H9 (cell line): ENCODE data around the gene HDLBP. TPM values are rescaled to one million over a fixed set of nuclear protein-coding genes. Genes with fewer than 3 reads are reported as not detected.
A peak's percentile ranks its signal among the peaks of the same experiment; 100 is the strongest.

Experiments used
- DNase-seq: peaks from one replicate; pipeline ENCODE4 v3.0.0-alpha.2; 2017
- H2AFZ ChIP-seq: one replicate; pipeline ENCODE4 v1.6.1; 2013; ENCODE audit warnings: mild to moderate bottlenecking, low read length, control low read depth, moderate library complexity
- H2AK5ac ChIP-seq: 2 replicates; pipeline ENCODE4 v1.6.1; 2013; ENCODE audit warnings: low read length, control low read depth, mixed read lengths; ENCODE audit not compliant: insufficient read length
- H2BK120ac ChIP-seq: one replicate; pipeline ENCODE4 v1.6.1; 2013; ENCODE audit warnings: low read depth, mild to moderate bottlenecking, low read length, control low read depth, inconsistent platforms; ENCODE audit not compliant: poor library complexity, severe bottlenecking
- H2BK12ac ChIP-seq: 2 replicates; pipeline ENCODE4 v1.6.1; 2013; ENCODE audit warnings: low read length, control low read depth, mixed read lengths, low read depth; ENCODE audit not compliant: insufficient read length
- H2BK15ac ChIP-seq: 2 replicates; pipeline ENCODE4 v1.6.1; 2013; ENCODE audit warnings: low read depth, low read length, control low read depth
- H2BK20ac ChIP-seq: one replicate; pipeline ENCODE4 v1.6.1; 2013; ENCODE audit warnings: low read depth, mild to moderate bottlenecking, low read length, control low read depth, inconsistent platforms; ENCODE audit not compliant: poor library complexity, severe bottlenecking
- H2BK5ac ChIP-seq: 2 replicates; pipeline ENCODE4 v1.6.1; 2013; ENCODE audit warnings: low read length, control low read depth, mixed read lengths; ENCODE audit not compliant: insufficient read length
- H3K14ac ChIP-seq: 2 replicates; pipeline ENCODE4 v1.6.1; 2013; ENCODE audit warnings: low read length, control low read depth; ENCODE audit not compliant: insufficient read depth
- H3K18ac ChIP-seq: 2 replicates; pipeline ENCODE4 v1.6.1; 2013; ENCODE audit warnings: low read depth, mild to moderate bottlenecking, mixed read lengths, low read length, control low read depth; ENCODE audit not compliant: insufficient read length
- H3K23ac ChIP-seq: 2 replicates; pipeline ENCODE4 v1.6.1; 2013; ENCODE audit warnings: low read length, control low read depth, mixed read lengths, low read depth; ENCODE audit not compliant: insufficient read length
- H3K23me2 ChIP-seq: 2 replicates; pipeline ENCODE4 v1.6.1; 2013; ENCODE audit warnings: low read depth, mild to moderate bottlenecking, mixed read lengths, low read length, control low read depth; ENCODE audit not compliant: insufficient read length, poor library complexity, severe bottlenecking
- H3K27ac ChIP-seq: 2 replicates; pipeline ENCODE4 v1.5.1; 2013; ENCODE audit warnings: low read length, control low read depth, mixed read lengths, low read depth; ENCODE audit not compliant: insufficient read length
- H3K27me3 ChIP-seq: 2 replicates; pipeline ENCODE4 v1.6.1; 2013; ENCODE audit warnings: low read length, control low read depth, inconsistent platforms; ENCODE audit not compliant: insufficient read depth
- H3K4ac ChIP-seq: 2 replicates; pipeline ENCODE4 v1.6.1; 2013; ENCODE audit warnings: low read depth, mild to moderate bottlenecking, control low read depth, inconsistent platforms, low read length, moderate library complexity
- H3K4me1 ChIP-seq: 2 replicates; pipeline ENCODE4 v1.6.1; 2013; ENCODE audit warnings: low read length, control low read depth, inconsistent platforms; ENCODE audit not compliant: insufficient read depth
- H3K4me2 ChIP-seq: 2 replicates; pipeline ENCODE4 v1.6.1; 2013; ENCODE audit warnings: low read length, control low read depth, mixed read lengths; ENCODE audit not compliant: insufficient read length, insufficient read depth
- H3K56ac ChIP-seq: 2 replicates; pipeline ENCODE4 v1.6.1; 2013; ENCODE audit warnings: low read depth, mild to moderate bottlenecking, mixed read lengths, low read length, control low read depth; ENCODE audit not compliant: insufficient read length
- H3K79me1 ChIP-seq: 2 replicates; pipeline ENCODE4 v1.6.1; 2013; ENCODE audit warnings: low read depth, mild to moderate bottlenecking, moderate library complexity, low read length, control low read depth, inconsistent platforms; ENCODE audit not compliant: insufficient read depth, poor library complexity, severe bottlenecking
- H3K79me2 ChIP-seq: 2 replicates; pipeline ENCODE4 v1.6.1; 2013; ENCODE audit warnings: low read length, control low read depth, inconsistent platforms; ENCODE audit not compliant: insufficient read depth
- H3K9ac ChIP-seq: 2 replicates; pipeline ENCODE4 v1.6.1; 2013; ENCODE audit warnings: low read length, control low read depth, mixed read lengths; ENCODE audit not compliant: insufficient read length; ENCODE audit errors: extremely low read depth
- H3K9me3 ChIP-seq: one replicate; pipeline ENCODE4 v1.6.1; 2013; ENCODE audit warnings: low read depth, low read length, inconsistent platforms; ENCODE audit not compliant: control insufficient read depth
- H3T11ph ChIP-seq: one replicate; pipeline ENCODE4 v1.6.1; 2013; ENCODE audit warnings: mild to moderate bottlenecking, low read length, control low read depth, inconsistent platforms
- H4K20me1 ChIP-seq: one replicate; pipeline ENCODE4 v1.6.1; 2013; ENCODE audit not compliant: control insufficient read depth, insufficient read length, insufficient read depth
- H4K5ac ChIP-seq: 2 replicates; pipeline ENCODE4 v1.6.1; 2013; ENCODE audit warnings: low read depth, mild to moderate bottlenecking, mixed read lengths, low read length, control low read depth; ENCODE audit not compliant: insufficient read length
- H4K8ac ChIP-seq: replicated peaks from 2 replicates; pipeline ENCODE4 v1.6.1; 2013; ENCODE audit warnings: low read length, control low read depth, mixed read lengths, low read depth; ENCODE audit not compliant: insufficient read length
- H4K91ac ChIP-seq: 2 replicates; pipeline ENCODE4 v1.6.1; 2013; ENCODE audit warnings: low read depth, mild to moderate bottlenecking, moderate library complexity, mixed read lengths, low read length, control low read depth; ENCODE audit not compliant: insufficient read length
- H3K27ac Mint-ChIP-seq, 3 experiments: 2 replicates in 2 of 3; 3 replicates in 1 of 3; pipeline ENCODE4 v1.8.0; 2020 to 2021; ENCODE audit warnings: mixed read lengths in 3 of 3, mild to moderate bottlenecking in 1 of 3, moderate library complexity in 1 of 3
- H3K27me3 Mint-ChIP-seq: 2 replicates; pipeline ENCODE4 v1.8.0; 2021; ENCODE audit warnings: low read depth, mild to moderate bottlenecking, moderate library complexity, mixed read lengths
- H3K36me3 Mint-ChIP-seq, 3 experiments: 2 replicates in 2 of 3; 3 replicates in 1 of 3; pipeline ENCODE4 v1.8.0; 2020 to 2021; ENCODE audit warnings: low read depth in 3 of 3, mixed read lengths in 3 of 3; ENCODE audit not compliant: insufficient read depth in 1 of 3
- H3K4me1 Mint-ChIP-seq, 2 experiments: 2 replicates each; pipeline ENCODE4 v1.8.0; 2020; ENCODE audit warnings: mixed read lengths in 2 of 2
- H3K4me3 Mint-ChIP-seq, 2 experiments: 2 replicates in 1 of 2; 3 replicates in 1 of 2; pipeline ENCODE4 v1.8.0; 2020 to 2021; ENCODE audit warnings: mild to moderate bottlenecking in 2 of 2, mixed read lengths in 2 of 2, moderate library complexity in 1 of 2
- H3K9me3 Mint-ChIP-seq, 2 experiments: 2 replicates in 1 of 2; 3 replicates in 1 of 2; pipeline ENCODE4 v1.8.0; 2020; ENCODE audit warnings: mild to moderate bottlenecking in 2 of 2, mixed read lengths in 2 of 2, moderate library complexity in 1 of 2
- WGBS: extraction: QIAGEN DNeasy Blood & Tissue Kit; methylation state at CpG from one replicate; pipeline ENCODE4 v1.1.7; 2013; ENCODE audit warnings: missing lambda C conversion rate, low lambda C conversion rate, mixed read lengths; ENCODE audit not compliant: insufficient read length; ENCODE audit errors: extremely low coverage; 5-methylcytosine and 5-hydroxymethylcytosine counted together
- total RNA-seq: library from RNA; stranded (reverse); gene quantifications from 2 replicates; pipeline ENCODE4 v1.2.1, GENCODE V29; 2021
- TF ChIP-seq, protein P1 (sequence below): fragments of 200-600 bp; sonication (generic); conservative IDR thresholded peaks from 3 replicates; pipeline ENCODE4 v1.8.0; 2021; ENCODE audit warnings: antibody characterized with exemption, mild to moderate bottlenecking

Gene HDLBP
- total RNA-seq, 1 experiment from 2014 or later = 364 TPM

DNA sequence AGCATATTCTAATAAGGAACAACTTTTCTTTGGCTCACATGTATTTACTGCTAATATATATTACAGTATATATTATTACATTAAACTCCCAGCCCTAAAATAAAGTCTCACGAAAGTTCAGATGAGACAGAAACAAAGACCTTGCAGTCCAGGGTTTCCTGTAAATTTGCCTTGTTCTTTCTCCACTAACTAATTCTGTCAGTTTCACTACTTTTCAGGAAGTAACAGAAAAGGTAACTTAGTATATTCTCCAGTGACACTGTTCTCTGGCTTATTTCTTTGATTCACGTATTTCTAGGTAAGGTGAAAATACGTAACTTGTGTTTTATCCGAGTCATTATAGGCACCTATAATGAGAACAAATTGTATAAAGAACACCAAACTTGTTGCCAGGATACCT lies 35.2 kb downstream of the HDLBP start:
- H3K27ac Mint-ChIP-seq = peak overlapping the region in 1 of 3 experiments; percentile 27; a peak in 1 of 7 replicates
- Histone ChIP-seq H3K9ac (no peak overlapping the region), H3K23me2 (no peaks in the 10 kb centered on the region), H4K91ac (no peak overlapping the region), H2BK20ac (no peak overlapping the region), H3K79me1 (peaks cover 13% of the 10 kb centered on the region), H2BK15ac (no peak overlapping the region), H2AK5ac (no peak overlapping the region), H3K27me3 (no peaks in the 10 kb centered on the region), H3K23ac (no peak overlapping the region), H3K4me2 (no peak overlapping the region), H2BK120ac (no peak overlapping the region), H3K9me3 (no peaks in the 10 kb centered on the region), H3K14ac (no peak overlapping the region), H2AFZ (no peak overlapping the region), H3K79me2 (peaks cover 6% of the 10 kb centered on the region; the same call in 1 of the 2 replicates), H2BK12ac (no peak overlapping the region), H3K4me1 (peaks cover 3% of the 10 kb centered on the region; the same call in 1 of the 2 replicates), H3K18ac (no peak overlapping the region), H4K8ac (no peak overlapping the region), H3K27ac (no peak overlapping the region), H4K5ac (no peak overlapping the region), H3K4ac (no peak overlapping the region), H2BK5ac (no peak overlapping the region), H4K20me1 (no peaks in the 10 kb centered on the region), H3K56ac (no peak overlapping the region), H3T11ph (no peak overlapping the region)
- H3K27me3 Mint-ChIP-seq = no peaks in the 10 kb centered on the region
- peaks cover 11 to 12% of the 10 kb centered on the region in 2 experiments for H3K4me1 Mint-ChIP-seq
- no peak for DNase-seq
- no CpG with 5 or more reads among the region's 4 CpGs for WGBS
- TF ChIP-seq, protein P1, sequence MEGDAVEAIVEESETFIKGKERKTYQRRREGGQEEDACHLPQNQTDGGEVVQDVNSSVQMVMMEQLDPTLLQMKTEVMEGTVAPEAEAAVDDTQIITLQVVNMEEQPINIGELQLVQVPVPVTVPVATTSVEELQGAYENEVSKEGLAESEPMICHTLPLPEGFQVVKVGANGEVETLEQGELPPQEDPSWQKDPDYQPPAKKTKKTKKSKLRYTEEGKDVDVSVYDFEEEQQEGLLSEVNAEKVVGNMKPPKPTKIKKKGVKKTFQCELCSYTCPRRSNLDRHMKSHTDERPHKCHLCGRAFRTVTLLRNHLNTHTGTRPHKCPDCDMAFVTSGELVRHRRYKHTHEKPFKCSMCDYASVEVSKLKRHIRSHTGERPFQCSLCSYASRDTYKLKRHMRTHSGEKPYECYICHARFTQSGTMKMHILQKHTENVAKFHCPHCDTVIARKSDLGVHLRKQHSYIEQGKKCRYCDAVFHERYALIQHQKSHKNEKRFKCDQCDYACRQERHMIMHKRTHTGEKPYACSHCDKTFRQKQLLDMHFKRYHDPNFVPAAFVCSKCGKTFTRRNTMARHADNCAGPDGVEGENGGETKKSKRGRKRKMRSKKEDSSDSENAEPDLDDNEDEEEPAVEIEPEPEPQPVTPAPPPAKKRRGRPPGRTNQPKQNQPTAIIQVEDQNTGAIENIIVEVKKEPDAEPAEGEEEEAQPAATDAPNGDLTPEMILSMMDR = no peak
- H3K4me3 Mint-ChIP-seq = no peak overlapping the region
- no peaks in the 10 kb centered on the region; a peak in 1 of 5 replicates for H3K9me3 Mint-ChIP-seq
- peaks cover 0 to 6% (median 0%) of the 10 kb centered on the region in 3 experiments; a peak in 3 of 7 replicates for H3K36me3 Mint-ChIP-seq
